WTC11 (cell line): ENCODE results near the gene NEK8. TPM values are rescaled to one million over a fixed set of nuclear protein-coding genes. Genes with fewer than 3 reads are reported as not detected.

Source experiments
- ATAC-seq: fragments of 200-7000 bp; cut with Tn5 transposase; 2 replicates; pipeline ENCODE4 v1.10.0; 2021; ENCODE audit warnings: mild to moderate bottlenecking, moderate library complexity
- CTCF ChIA-PET: fragments of 300-600 bp; sonication (Branson Sonifier 250); formaldehyde crosslinking; loops from one replicate; lab custom pipeline; 2021; ENCODE audit warnings: antibody characterized with exemption; lab: Charles Lee
- POLR2A ChIA-PET: fragments of 350-600 bp; sonication (Branson Sonifier 250); formaldehyde crosslinking; loops from one replicate; lab custom pipeline; 2021; ENCODE audit warnings: antibody characterized with exemption; lab: Charles Lee
- DNase-seq: peaks from one replicate; pipeline ENCODE4 v3.0.0; 2021; ENCODE audit warnings: low spot score
- H3K27ac Mint-ChIP-seq: 2 replicates; pipeline ENCODE4 v1.8.0; 2021; ENCODE audit warnings: mixed read lengths
- H3K27me3 Mint-ChIP-seq: 2 replicates; pipeline ENCODE4 v1.8.0; 2021; ENCODE audit warnings: low read depth, mild to moderate bottlenecking, moderate library complexity, mixed read lengths
- H3K36me3 Mint-ChIP-seq: 2 replicates; pipeline ENCODE4 v1.8.0; 2021; ENCODE audit warnings: mixed read lengths
- H3K4me1 Mint-ChIP-seq: 2 replicates; pipeline ENCODE4 v1.8.0; 2022; ENCODE audit warnings: mixed read lengths
- H3K4me3 Mint-ChIP-seq: 2 replicates; pipeline ENCODE4 v1.8.0; 2021; ENCODE audit warnings: mild to moderate bottlenecking, moderate library complexity, mixed read lengths
- H3K9me3 Mint-ChIP-seq: 2 replicates; pipeline ENCODE4 v1.8.0; 2021; ENCODE audit warnings: mixed read lengths
- CBFB ChIP-seq: sonication (generic); formaldehyde crosslinking; IDR thresholded peaks from 2 replicates; pipeline ENCODE4 v1.8.1; 2022; ENCODE audit warnings: mild to moderate bottlenecking, low read depth, missing genetic modification reagents
- E2F5 ChIP-seq: sonication (generic); formaldehyde crosslinking; IDR thresholded peaks from 2 replicates; pipeline ENCODE4 v1.8.1; 2022; ENCODE audit warnings: mild to moderate bottlenecking, moderate library complexity, missing genetic modification reagents
- SMAD4 ChIP-seq: sonication (generic); formaldehyde crosslinking; IDR thresholded peaks from 2 replicates; pipeline ENCODE4 v1.8.0; 2022; ENCODE audit warnings: mild to moderate bottlenecking, missing genetic modification reagents
- ZBTB43 ChIP-seq: sonication (generic); formaldehyde crosslinking; IDR thresholded peaks from 2 replicates; pipeline ENCODE4 v1.8.1; 2023; ENCODE audit warnings: mild to moderate bottlenecking, missing genetic modification reagents
- ZNF512 ChIP-seq: sonication (generic); formaldehyde crosslinking; IDR thresholded peaks from 2 replicates; pipeline ENCODE4 v1.8.1; 2022; ENCODE audit warnings: missing genetic modification reagents, borderline replicate concordance
- ZNF671 ChIP-seq: fragments of 250-450 bp; sonication (Bioruptor Pico); IDR thresholded peaks from 2 replicates; pipeline ENCODE4 v1.8.0; 2021; ENCODE audit warnings: mild to moderate bottlenecking
- total RNA-seq: library from RNA; stranded (reverse); gene quantifications from 3 replicates; pipeline ENCODE4 v1.2.3, GENCODE V29; 2021
- TF ChIP-seq, protein P1 (sequence below): sonication (generic); formaldehyde crosslinking; IDR thresholded peaks from 2 replicates; pipeline ENCODE4 v1.8.0; 2022; ENCODE audit warnings: mild to moderate bottlenecking, missing genetic modification reagents
- TF ChIP-seq, protein P2 (sequence below): sonication (generic); formaldehyde crosslinking; IDR thresholded peaks from 2 replicates; pipeline ENCODE4 v1.8.0; 2023; ENCODE audit warnings: mild to moderate bottlenecking, missing genetic modification reagents

The NEK8 gene
- total RNA-seq, 1 experiment from 2014 or later = 25.0 TPM

- TF ChIP-seq ZNF512 (CRISPR knock-in tag) (no peak), ZBTB43 (no peak), CBFB (CRISPR knock-in tag) (no peak), ZNF671 (CRISPR knock-in tag) (no peak)
- TF ChIP-seq, protein P1, sequence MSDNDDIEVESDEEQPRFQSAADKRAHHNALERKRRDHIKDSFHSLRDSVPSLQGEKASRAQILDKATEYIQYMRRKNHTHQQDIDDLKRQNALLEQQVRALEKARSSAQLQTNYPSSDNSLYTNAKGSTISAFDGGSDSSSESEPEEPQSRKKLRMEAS (CRISPR knock-in tag) = no peak
- TF ChIP-seq, all 79 proteins: peak for 0
Observed at GRCh38 chr17:28747801-28748750, 19.5 kb downstream of the NEK8 start (continued).

DNA sequence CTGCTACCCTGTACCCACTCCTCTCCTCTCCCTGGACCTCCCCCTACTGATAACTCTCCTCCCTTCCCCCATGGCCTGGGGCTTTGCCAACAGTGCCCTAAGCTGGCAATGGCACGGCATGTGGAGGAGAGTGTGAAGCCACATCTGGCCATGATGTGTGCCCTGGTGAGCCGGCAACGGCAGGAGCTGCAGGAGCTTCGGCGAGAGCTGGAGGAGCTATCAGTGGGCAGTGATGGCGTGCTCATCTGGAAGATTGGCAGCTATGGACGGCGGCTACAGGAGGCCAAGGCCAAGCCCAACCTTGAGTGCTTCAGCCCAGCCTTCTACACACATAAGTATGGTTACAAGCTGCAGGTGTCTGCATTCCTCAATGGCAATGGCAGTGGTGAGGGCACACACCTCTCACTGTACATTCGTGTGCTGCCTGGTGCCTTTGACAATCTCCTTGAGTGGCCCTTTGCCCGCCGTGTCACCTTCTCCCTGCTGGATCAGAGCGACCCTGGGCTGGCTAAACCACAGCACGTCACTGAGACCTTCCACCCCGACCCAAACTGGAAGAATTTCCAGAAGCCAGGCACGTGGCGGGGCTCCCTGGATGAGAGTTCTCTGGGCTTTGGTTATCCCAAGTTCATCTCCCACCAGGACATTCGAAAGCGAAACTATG lies 20.4 kb downstream of the NEK8 start:
- DNase-seq (no peak), ATAC-seq (no peak)
- H3K27me3 Mint-ChIP-seq = no peaks in the 10 kb centered on the region
- H3K4me3 Mint-ChIP-seq = no peak overlapping the region
- peaks cover 53% of the 10 kb centered on the region for H3K36me3 Mint-ChIP-seq
- H3K9me3 Mint-ChIP-seq = no peaks in the 10 kb centered on the region
- H3K4me1 Mint-ChIP-seq = peaks cover 47% of the 10 kb centered on the region
- peak overlapping the region; percentile 64 for H3K27ac Mint-ChIP-seq
- ChIA-PET CTCF (interaction anchor here (0.8 to 13.9 kb wide), 6 partner anchors 14 to 150 kb away, joined by 5 to 541 read pairs (median 16); partner anchors contain the start of genes NEK8, RPL23A and TLCD1), POLR2A (interaction anchor here (0.6 to 13.5 kb wide), 3 partner anchors 12 to 301 kb away, joined by 3 to 310 read pairs (median 4); partner anchors contain the start of genes NEK8 and TLCD1)
- TF ChIP-seq, protein P2, sequence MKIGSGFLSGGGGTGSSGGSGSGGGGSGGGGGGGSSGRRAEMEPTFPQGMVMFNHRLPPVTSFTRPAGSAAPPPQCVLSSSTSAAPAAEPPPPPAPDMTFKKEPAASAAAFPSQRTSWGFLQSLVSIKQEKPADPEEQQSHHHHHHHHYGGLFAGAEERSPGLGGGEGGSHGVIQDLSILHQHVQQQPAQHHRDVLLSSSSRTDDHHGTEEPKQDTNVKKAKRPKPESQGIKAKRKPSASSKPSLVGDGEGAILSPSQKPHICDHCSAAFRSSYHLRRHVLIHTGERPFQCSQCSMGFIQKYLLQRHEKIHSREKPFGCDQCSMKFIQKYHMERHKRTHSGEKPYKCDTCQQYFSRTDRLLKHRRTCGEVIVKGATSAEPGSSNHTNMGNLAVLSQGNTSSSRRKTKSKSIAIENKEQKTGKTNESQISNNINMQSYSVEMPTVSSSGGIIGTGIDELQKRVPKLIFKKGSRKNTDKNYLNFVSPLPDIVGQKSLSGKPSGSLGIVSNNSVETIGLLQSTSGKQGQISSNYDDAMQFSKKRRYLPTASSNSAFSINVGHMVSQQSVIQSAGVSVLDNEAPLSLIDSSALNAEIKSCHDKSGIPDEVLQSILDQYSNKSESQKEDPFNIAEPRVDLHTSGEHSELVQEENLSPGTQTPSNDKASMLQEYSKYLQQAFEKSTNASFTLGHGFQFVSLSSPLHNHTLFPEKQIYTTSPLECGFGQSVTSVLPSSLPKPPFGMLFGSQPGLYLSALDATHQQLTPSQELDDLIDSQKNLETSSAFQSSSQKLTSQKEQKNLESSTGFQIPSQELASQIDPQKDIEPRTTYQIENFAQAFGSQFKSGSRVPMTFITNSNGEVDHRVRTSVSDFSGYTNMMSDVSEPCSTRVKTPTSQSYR (CRISPR knock-in tag) = no peak

GRCh38 chr17:28749516-28750177 lies 21.1 kb downstream of the NEK8 start:
- H3K36me3 Mint-ChIP-seq = peaks cover 53% of the 10 kb centered on the region

More at GRCh38 chr17:28749516-28750177, 21.1 kb downstream of the NEK8 start:
- DNase-seq (no peak), ATAC-seq (peak; percentile 0; the same call in 1 of the 2 replicates)
- no peak for TF ChIP-seq SMAD4 (CRISPR knock-in tag)
- TF ChIP-seq, protein P1 (CRISPR knock-in tag) = no peak
- no peak for TF ChIP-seq E2F5 (CRISPR knock-in tag)
- 0 out of 2 replicates have a peak, but pooled peaks have one; percentile 47 for TF ChIP-seq ZNF671 (CRISPR knock-in tag)
- Mint-ChIP-seq H3K9me3 (no peaks in the 10 kb centered on the region), H3K4me1 (peaks cover 47% of the 10 kb centered on the region), H3K4me3 (no peak overlapping the region), H3K27me3 (no peaks in the 10 kb centered on the region), H3K27ac (no peak overlapping the region; the same call in 1 of the 2 replicates)
- POLR2A ChIA-PET = interaction anchor here (0.6 to 13.5 kb wide), 4 partner anchors 12 to 300 kb away, joined by 3 to 310 read pairs (median 4); partner anchors contain the start of genes BLTP2, NEK8 and TLCD1
- CTCF ChIA-PET = interaction anchor here (0.6 to 13.9 kb wide), 32 partner anchors 7 to 341 kb away, joined by 3 to 541 read pairs (median 4); partner anchors contain the start of genes FAM222B, NEK8, PIGS and PROCA1
